CD4-positive, alpha-beta T cell treated with Interleukin-6 for 4 hours (primary cell): ENCODE data around the gene CFDP1.
A peak's percentile ranks its signal among the peaks of the same experiment; 100 is the strongest.
"Not testable (repeated sequence)": the region's sequence is repeated elsewhere in the genome, so short reads cannot be mapped to it uniquely, and the experiment has no call there.

Experiments
- DNase-seq: peaks from one replicate; pipeline ENCODE4 v3.0.0-alpha.2; 2020; ENCODE audit warnings: mixed read lengths

The CFDP1 gene

GRCh38 chr16:75458029-75458428, 24.7 kb upstream of the CFDP1 start:
- no peak for DNase-seq

GRCh38 chr16:75457485-75458021, 24.2 kb upstream of the CFDP1 start:
- DNase-seq: no peak

GRCh38 chr16:75456971-75457370, 23.7 kb upstream of the CFDP1 start:
- no peak for DNase-seq

GRCh38 chr16:75456486-75456885, 23.2 kb upstream of the CFDP1 start:
- DNase-seq: not testable (repeated sequence)

GRCh38 chr16:75455677-75456076, 22.4 kb upstream of the CFDP1 start:
- no peak for DNase-seq

- no peak for DNase-seq
Observed at GRCh38 chr16:75452464-75453190, 19.3 kb upstream of the CFDP1 start.

GRCh38 chr16:75446416-75446815, 13.1 kb upstream of the CFDP1 start:
- no peak for DNase-seq

- DNase-seq: no peak
Observed at GRCh38 chr16:75445298-75445697, 12.0 kb upstream of the CFDP1 start.

GRCh38 chr16:75443298-75443697, 10.0 kb upstream of the CFDP1 start:
- no peak for DNase-seq

GRCh38 chr16:75433732-75434413, 570 bp upstream of the CFDP1 start:
- DNase-seq: no peak

- DNase-seq: no peak
Observed at GRCh38 chr16:75429621-75430403, 3.5 kb downstream of the CFDP1 start.

GRCh38 chr16:75426524-75426923, 6.8 kb downstream of the CFDP1 start:
- DNase-seq: not testable (repeated sequence)

- DNase-seq: not testable (repeated sequence)
Observed at GRCh38 chr16:75424105-75424762, 9.1 kb downstream of the CFDP1 start.

GRCh38 chr16:75423723-75424104, 9.6 kb downstream of the CFDP1 start:
- no peak for DNase-seq

GRCh38 chr16:75421820-75422126, 11.5 kb downstream of the CFDP1 start:
- DNase-seq: no peak

GRCh38 chr16:75420987-75421819, 12.1 kb downstream of the CFDP1 start:
- peak; percentile 56 for DNase-seq

GRCh38 chr16:75416904-75417565, 16.3 kb downstream of the CFDP1 start:
- DNase-seq: no peak

GRCh38 chr16:75415169-75415905, 18.0 kb downstream of the CFDP1 start:
- no peak for DNase-seq

GRCh38 chr16:75413951-75414350, 19.4 kb downstream of the CFDP1 start:
- no peak for DNase-seq

GRCh38 chr16:75406943-75407342, 26.4 kb downstream of the CFDP1 start:
- no peak for DNase-seq
